Tibial artery (tissue), 4 donors: Measurements from ENCODE around the gene NRXN3.

Source experiments
- DNase-seq, 2 donors: peaks; one replicate each; pipeline ENCODE4 v3.0.0-alpha.2; 2019
- H3K27ac ChIP-seq, 2 donors: fragments of 200-600 bp; sonication (generic) in 1 of 2; 1 replicate in 1 of 2; 2 replicates in 1 of 2; pipeline ENCODE4 v1.5.1; 2018 to 2019; ENCODE audit warnings: mild to moderate bottlenecking in 1 of 2
- H3K27me3 ChIP-seq, 2 donors: fragments of 200-600 bp; sonication (generic) in 1 of 2; one replicate each; pipeline versions ENCODE4 v1.5.1 to v1.6.0; 2016 to 2019
- H3K36me3 ChIP-seq, 3 donors: fragments of 200-600 bp; sonication (generic) in 2 of 3; one replicate each; pipeline ENCODE4 v1.5.1; 2016 to 2019; ENCODE audit warnings: mild to moderate bottlenecking in 2 of 3
- H3K4me1 ChIP-seq, 4 donors: fragments of 200-600 bp; sonication (generic) in 2 of 4; 1 replicate in 3 of 4; 2 replicates in 1 of 4; pipeline ENCODE4 v1.5.1; 2016 to 2019
- H3K4me3 ChIP-seq, 2 donors: fragments of 200-600 bp; sonication (generic) in 1 of 2; 1 replicate in 1 of 2; 2 replicates in 1 of 2; pipeline ENCODE4 v1.5.1; 2018 to 2019; ENCODE audit warnings: mild to moderate bottlenecking in 2 of 2
- H3K9me3 ChIP-seq, 3 donors: fragments of 200-600 bp; sonication (generic) in 1 of 3; one replicate each; pipeline ENCODE4 v1.5.1; 2016 to 2019
- intact Hi-C: fragments of 100-400 bp; cut with DNase I; formaldehyde crosslinking; loops from one replicate; pipeline ENCODE4 v1.15.0; 2023; ENCODE audit warnings: low total_unique reads
- TF ChIP-seq, protein P1 (sequence below), 2 experiments: fragments of 200-600 bp in 1 of 2; fragments of 450-650 bp in 1 of 2; IDR thresholded peaks; one replicate each; pipeline ENCODE4 v1.5.1; 2017 to 2019; ENCODE audit warnings: antibody characterized with exemption in 2 of 2, mild to moderate bottlenecking in 1 of 2, moderate library complexity in 1 of 2

Gene NRXN3

DNA sequence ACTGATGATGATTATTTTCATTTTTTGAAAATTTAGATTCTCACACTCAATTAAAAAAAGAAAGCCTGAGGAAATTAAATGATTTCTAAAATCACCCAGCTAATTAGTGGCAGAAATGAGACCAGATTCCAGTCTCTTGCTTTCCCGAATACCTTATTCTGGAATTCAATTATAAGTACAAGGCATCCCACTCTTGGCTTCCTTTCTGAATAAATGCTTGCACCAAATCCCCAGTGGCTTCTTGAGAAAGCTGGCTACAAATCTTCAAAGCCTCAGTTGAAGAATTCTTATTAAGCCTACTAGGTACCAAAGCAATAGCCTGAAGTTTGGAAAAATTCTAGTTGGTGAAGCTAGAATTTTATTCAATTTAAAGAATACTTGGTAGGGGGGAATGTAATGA is 1564.5 kb downstream of the NRXN3 start:
- H3K27ac ChIP-seq: no peak overlapping the region
- no peaks in the 10 kb centered on the region for H3K27me3 ChIP-seq
- no peaks in the 10 kb centered on the region for H3K4me1 ChIP-seq
- intact Hi-C loops: no loop called here
- DNase-seq: no peak
- H3K36me3 ChIP-seq: no peaks in the 10 kb centered on the region
- no peak overlapping the region for H3K4me3 ChIP-seq
- TF ChIP-seq, protein P1, sequence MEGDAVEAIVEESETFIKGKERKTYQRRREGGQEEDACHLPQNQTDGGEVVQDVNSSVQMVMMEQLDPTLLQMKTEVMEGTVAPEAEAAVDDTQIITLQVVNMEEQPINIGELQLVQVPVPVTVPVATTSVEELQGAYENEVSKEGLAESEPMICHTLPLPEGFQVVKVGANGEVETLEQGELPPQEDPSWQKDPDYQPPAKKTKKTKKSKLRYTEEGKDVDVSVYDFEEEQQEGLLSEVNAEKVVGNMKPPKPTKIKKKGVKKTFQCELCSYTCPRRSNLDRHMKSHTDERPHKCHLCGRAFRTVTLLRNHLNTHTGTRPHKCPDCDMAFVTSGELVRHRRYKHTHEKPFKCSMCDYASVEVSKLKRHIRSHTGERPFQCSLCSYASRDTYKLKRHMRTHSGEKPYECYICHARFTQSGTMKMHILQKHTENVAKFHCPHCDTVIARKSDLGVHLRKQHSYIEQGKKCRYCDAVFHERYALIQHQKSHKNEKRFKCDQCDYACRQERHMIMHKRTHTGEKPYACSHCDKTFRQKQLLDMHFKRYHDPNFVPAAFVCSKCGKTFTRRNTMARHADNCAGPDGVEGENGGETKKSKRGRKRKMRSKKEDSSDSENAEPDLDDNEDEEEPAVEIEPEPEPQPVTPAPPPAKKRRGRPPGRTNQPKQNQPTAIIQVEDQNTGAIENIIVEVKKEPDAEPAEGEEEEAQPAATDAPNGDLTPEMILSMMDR (IDR thresholded peaks at IDR 0.05): no peak
- H3K9me3 ChIP-seq: peaks cover 0 to 9% (median 0%) of the 10 kb centered on the region in 3 donors

DNA sequence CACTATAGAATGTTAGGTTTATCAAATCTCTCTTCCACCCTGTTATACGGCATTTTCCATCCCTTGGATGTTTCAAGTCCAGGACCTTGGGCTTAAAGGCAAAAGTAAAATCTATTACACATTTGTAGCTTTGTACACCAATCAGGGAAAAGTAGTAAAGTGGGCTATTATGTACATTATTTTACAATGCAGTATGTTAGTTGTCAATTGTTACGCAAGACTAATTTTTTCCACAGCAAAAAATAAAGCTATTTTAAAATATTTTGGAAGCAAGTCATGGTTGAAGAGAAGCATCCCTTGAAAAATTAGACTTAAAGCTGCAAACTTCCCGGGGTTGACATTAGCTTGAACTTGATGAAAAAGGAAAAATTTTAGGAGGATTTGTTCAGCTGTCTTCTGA is 1564.9 kb downstream of the NRXN3 start:
- Histone ChIP-seq H3K27me3 (no peaks in the 10 kb centered on the region), H3K4me3 (no peak overlapping the region), H3K27ac (no peak overlapping the region), H3K36me3 (no peaks in the 10 kb centered on the region), H3K9me3 (peaks cover 0 to 9% (median 0%) of the 10 kb centered on the region in 3 donors), H3K4me1 (no peaks in the 10 kb centered on the region)
- intact Hi-C loops: no loop called here
- TF ChIP-seq, protein P1 (IDR thresholded peaks at IDR 0.05): no peak
- no peak for DNase-seq

DNA sequence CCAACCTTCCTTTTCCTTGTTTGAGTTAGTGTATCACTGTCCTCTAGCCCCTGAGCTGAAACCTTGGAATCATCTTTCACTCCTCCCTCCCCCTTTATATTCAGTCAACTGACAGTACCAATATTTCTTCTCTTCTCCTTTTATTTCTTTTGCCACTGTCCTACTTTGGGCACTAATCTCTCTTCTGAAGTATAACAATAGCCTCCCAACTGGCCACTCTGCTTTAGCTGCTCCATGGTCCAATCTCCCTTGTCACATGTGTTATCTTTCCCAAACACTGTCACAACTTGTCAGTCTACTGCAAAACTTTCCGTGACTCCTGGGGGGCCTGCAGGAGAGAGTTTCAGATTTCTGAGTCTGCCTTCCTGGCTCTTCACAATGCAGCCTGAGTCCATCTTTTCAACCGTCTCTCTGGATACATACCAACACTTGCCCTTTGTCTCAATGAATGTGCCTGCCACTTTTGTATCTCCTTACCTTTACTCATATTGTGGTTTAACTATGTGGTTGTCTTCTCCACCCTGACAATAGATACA is 1570.0 kb downstream of the NRXN3 start:
- no peak overlapping the region for H3K27ac ChIP-seq
- TF ChIP-seq, protein P1 (IDR thresholded peaks at IDR 0.05): no peak
- peaks cover 0 to 9% (median 0%) of the 10 kb centered on the region in 3 donors for H3K9me3 ChIP-seq
- H3K27me3 ChIP-seq: no peaks in the 10 kb centered on the region
- no peak overlapping the region for H3K4me3 ChIP-seq
- intact Hi-C loops: no loop called here
- no peak for DNase-seq
- no peaks in the 10 kb centered on the region for H3K4me1 ChIP-seq
- H3K36me3 ChIP-seq: no peaks in the 10 kb centered on the region

DNA sequence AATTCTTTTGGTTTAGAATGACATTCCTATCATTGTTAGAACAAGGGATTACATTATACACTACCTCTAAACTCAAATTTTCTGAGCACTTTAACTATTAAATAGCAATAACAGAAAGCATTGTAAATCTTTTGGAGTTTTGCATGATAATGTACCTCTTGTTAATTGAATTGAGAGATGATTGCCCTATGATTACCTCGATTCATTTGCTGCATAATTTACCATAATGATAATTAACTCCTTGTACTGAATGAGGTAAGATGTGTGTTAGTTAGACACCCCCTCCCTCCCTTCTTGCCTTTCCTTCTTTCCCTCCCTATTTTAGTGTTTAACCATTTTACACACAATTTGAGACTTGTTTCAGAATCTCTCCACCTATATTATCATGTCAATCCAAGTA is 1572.0 kb downstream of the NRXN3 start:
- TF ChIP-seq, protein P1 (IDR thresholded peaks at IDR 0.05): no peak
- no peak overlapping the region for H3K27ac ChIP-seq
- H3K9me3 ChIP-seq: peaks cover 0 to 4% (median 0%) of the 10 kb centered on the region in 3 donors
- no peak for DNase-seq
- H3K27me3 ChIP-seq: no peaks in the 10 kb centered on the region
- no peak overlapping the region for H3K4me3 ChIP-seq
- intact Hi-C loops: no loop called here
- H3K4me1 ChIP-seq: no peaks in the 10 kb centered on the region
- no peaks in the 10 kb centered on the region for H3K36me3 ChIP-seq

DNA sequence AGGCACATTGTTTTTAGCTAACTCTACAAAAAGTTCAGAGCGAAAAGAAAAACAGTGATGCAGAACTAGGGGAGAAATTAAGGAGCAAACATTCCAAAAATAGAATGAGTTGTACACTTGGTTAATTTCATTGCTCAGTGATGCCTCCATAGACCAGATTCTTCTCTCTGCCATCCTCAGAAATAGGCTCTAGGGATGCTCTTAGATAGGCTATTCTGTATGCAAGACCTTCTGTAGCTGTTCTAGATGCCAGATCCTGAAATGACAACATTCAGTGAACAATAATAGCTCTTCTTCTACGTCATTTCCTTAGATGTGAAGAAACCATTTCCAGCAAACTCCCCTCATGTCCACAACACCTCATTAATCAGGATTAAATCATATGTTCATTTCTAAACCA is 1574.9 kb downstream of the NRXN3 start:
- Histone ChIP-seq H3K4me3 (no peak overlapping the region), H3K4me1 (no peaks in the 10 kb centered on the region), H3K36me3 (no peaks in the 10 kb centered on the region), H3K9me3 (no peaks in the 10 kb centered on the region), H3K27me3 (no peaks in the 10 kb centered on the region), H3K27ac (no peak overlapping the region)
- intact Hi-C loops: no loop called here
- TF ChIP-seq, protein P1 (IDR thresholded peaks at IDR 0.05): no peak
- no peak for DNase-seq

DNA sequence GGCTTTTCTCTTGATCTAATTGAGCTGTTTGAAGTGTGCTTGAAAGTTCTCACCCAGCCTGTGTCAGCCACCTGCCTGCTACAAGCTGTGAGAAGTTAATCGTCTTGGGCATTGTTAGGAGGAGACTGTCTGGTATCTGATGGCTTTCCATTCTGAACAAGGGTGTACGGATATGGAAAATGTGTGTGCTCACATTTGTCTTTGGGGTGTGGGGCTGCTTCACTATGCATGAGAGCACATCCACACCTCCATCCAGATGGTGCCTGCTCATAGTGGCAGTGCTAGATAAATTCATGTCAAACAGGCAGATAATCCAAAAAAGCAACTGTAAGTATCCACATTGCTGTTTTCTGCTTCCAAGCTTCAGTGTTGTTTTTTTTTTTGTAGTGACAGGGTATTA is 1578.9 kb downstream of the NRXN3 start:
- Histone ChIP-seq H3K27me3 (no peaks in the 10 kb centered on the region), H3K27ac (no peak overlapping the region), H3K9me3 (no peaks in the 10 kb centered on the region), H3K36me3 (no peaks in the 10 kb centered on the region), H3K4me3 (no peak overlapping the region), H3K4me1 (no peaks in the 10 kb centered on the region)
- no peak for DNase-seq
- intact Hi-C loops: no loop called here
- TF ChIP-seq, protein P1 (IDR thresholded peaks at IDR 0.05): no peak
